ENCODE data around the gene PSG11. TPM values are rescaled to one million over a fixed set of nuclear protein-coding genes. Genes with fewer than 3 reads are reported as not detected.
"Not testable (repeated sequence)": the region's sequence is repeated elsewhere in the genome, so short reads cannot be mapped to it uniquely, and the experiment has no call there.

Gene PSG11
- not detected in 2 replicates for total RNA-seq (2014; rRNA removed; shearing (Covaris generic))

- DNase-seq (ENCODE audit: low spot score): not testable (repeated sequence)
Observed at GRCh38 chr19:43026369-43026768, at the start of gene PSG11. Gene PSG11, minus strand, starts transcription at chr19:43026469. Its CDS starts 97 bp downstream, at chr19:43026372.

DNA sequence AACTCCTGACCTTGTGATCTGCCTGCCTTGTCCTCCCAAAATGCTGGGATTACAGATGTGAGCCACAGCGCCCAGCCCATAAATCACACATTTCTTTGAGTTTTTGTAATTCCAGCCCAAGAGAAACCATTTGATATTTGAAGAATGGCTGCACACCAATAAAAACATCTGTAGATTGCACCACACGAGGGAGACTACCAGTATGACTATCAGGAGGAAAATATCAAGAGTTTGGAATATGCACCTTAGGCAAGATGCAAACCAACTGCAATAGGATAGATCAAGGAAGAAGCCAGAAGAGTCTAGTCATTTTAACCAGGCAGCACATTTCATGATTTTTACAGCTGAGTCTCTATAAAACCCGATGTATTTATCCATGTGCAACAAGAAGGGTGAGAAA, 36.1 kb upstream of the PSG11 start:
- not testable (repeated sequence) for DNase-seq (ENCODE audit: low spot score)

- not testable (repeated sequence) for DNase-seq (ENCODE audit: low spot score)
Observed at GRCh38 chr19:43061326-43061725, 35.1 kb upstream of the PSG11 start.

DNA sequence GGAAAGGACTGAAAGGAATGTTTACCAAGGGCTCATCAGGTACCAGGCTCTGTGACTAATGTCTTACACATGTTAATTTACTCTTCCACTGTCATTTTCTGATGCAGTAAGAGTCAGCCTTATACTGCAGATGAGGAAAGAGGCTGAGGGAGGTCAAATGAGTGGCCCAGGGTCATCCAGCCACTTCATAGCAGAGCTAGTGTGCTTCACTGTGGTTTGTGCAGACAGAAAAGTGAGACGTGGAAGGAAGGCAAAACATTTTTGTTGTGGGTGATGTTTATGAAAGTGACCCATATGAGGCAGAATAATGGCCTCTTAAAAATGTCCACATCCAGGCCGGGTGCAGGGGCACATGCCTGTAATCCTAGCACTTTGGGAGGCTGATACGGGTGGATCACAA, 34.0 kb upstream of the PSG11 start:
- DNase-seq (ENCODE audit: low spot score): not testable (repeated sequence)

DNA sequence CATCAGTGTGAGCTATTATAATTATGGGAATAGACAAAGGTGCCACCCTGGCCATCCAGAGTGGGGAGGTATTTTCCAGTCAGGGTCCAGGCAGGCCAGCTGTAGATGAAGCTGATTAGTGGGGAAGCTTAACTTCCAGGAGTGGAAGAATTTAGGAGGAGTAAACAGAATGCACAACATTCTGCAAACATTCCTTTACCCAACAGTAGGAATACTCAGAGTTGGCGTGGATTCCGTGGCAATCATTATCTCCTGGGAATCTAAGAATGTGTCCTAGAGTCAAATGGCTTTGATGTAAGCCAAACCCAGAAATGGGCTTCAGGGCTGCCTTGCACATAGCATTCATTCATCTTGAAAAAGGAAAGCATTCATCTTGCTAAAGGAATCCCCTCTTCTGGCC, 33.2 kb upstream of the PSG11 start:
- DNase-seq (ENCODE audit: low spot score): not testable (repeated sequence)

DNA sequence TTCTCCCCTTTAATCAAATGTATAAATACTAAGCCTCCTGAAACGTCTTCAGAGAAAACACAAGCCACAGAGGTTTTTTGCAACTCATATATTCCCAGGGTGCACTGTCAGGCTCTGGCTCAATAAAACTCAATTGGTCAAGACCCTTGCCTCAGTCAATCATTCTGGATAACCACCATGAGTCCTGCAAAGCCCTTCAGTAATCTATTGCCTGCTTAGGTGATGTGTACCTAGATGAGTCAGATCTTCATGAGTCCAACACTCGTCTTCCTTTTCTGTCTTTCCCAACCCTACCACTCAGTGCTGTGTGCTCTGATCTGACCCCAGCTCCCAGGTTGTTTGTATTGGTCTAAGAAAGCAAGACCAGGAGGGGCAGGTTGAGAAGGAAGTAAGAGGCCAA, 32.2 kb upstream of the PSG11 start:
- DNase-seq (ENCODE audit: low spot score): not testable (repeated sequence)

DNA sequence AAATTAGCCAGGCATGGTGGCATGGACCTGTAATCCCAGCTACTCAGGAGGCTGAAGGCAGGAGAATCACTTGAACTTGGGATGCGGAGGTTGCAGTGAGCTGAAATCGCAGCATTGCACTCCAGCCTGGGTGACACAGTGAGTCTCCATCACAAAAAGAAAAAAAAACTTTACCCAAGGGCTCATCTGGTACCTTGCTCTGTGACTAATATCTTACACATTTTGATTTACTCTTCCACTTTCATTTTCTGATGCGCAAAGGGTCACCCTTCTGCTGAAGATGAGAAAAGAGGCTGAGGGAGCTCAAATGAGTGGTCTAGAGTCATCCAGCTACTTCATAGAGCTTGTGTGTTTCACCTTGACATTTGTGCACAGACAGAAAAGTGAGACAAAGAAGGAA, 21.7 kb upstream of the PSG11 start:
- DNase-seq (ENCODE audit: low spot score): not testable (repeated sequence)

- not testable (repeated sequence) for DNase-seq (ENCODE audit: low spot score)
Observed at GRCh38 chr19:43046578-43046977, 20.3 kb upstream of the PSG11 start.

- not testable (repeated sequence) for DNase-seq (ENCODE audit: low spot score)
Observed at GRCh38 chr19:43043492-43044180, 17.4 kb upstream of the PSG11 start.

DNA sequence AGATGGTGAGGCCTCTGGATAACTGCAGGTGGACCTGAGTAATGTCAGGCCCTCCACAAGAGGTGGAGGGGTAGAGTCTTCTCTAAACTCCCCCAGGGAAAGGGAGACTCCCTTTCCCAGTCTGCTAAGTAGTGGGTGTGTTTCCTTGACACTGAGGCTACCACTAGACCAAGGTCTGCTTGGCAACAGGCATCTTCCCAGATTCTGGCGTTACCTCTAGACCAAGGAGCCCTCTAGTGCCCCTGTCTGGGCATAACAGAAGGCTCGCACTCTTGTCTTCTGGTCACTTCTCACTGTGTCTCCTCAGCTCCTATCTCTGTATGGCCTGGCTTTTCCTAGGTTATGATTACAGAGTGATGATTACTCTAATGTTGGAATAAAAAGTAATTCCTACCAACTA, 5.4 kb upstream of the PSG11 start:
- DNase-seq (ENCODE audit: low spot score): peak; percentile 33

GRCh38 chr19:43028866-43029265, 2.6 kb upstream of the PSG11 start:
- DNase-seq (ENCODE audit: low spot score): no peak

- not testable (repeated sequence) for DNase-seq (ENCODE audit: low spot score)
Observed at GRCh38 chr19:43027985-43028384, 1.7 kb upstream of the PSG11 start.

- not testable (repeated sequence) for DNase-seq (ENCODE audit: low spot score)
Observed at GRCh38 chr19:43027061-43027460, 792 bp upstream of the PSG11 start.

GRCh38 chr19:43022098-43022497, 4.2 kb downstream of the PSG11 start:
- DNase-seq (ENCODE audit: low spot score): peak; percentile 59

DNA sequence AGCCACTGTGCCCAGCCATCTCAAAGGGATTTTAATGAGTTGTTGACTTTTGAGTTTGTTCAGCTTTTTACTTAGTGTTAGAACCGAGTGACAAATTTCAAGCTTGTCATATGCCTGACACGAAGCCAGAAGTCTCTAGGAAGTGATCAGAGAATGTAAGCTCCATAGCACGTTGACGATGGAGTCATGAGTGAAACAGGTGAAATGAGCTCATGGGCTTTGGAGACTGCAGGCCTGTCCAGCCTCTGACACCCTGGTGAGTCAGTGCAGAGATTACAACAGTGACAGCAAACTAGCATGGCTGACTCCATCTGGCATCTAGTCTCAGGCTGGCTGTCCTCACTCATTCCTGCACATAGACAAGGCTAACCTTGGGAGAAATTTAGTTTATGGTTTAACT, 4.6 kb downstream of the PSG11 start:
- DNase-seq (ENCODE audit: low spot score): peak; percentile 70

- not testable (repeated sequence) for DNase-seq (ENCODE audit: low spot score)
Observed at GRCh38 chr19:43019588-43019987, 6.7 kb downstream of the PSG11 start.

DNA sequence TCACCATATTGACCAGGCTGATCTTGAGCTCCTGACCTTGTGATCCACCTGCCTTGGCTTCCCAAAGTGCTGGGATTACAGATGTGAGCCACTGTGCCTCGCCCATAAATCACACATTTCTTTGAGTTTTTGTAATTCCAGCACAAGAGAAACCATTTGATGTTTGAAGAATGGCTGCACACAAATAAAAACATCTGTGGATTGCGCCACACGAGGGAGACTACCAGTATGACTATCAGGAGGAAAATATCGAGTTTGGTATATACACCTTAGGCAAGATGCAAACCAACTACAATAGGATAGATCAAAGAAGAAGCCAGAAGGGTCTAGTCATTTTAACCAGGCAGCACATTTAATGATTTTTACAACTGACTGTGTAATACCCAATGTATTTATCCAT, 20.4 kb downstream of the PSG11 start:
- not testable (repeated sequence) for DNase-seq (ENCODE audit: low spot score)

- DNase-seq (ENCODE audit: low spot score): not testable (repeated sequence)
Observed at GRCh38 chr19:43004846-43005245, 21.4 kb downstream of the PSG11 start.

GRCh38 chr19:43003634-43004033, 22.6 kb downstream of the PSG11 start:
- DNase-seq (ENCODE audit: low spot score): not testable (repeated sequence)

GRCh38 chr19:43002948-43003347, 23.3 kb downstream of the PSG11 start:
- not testable (repeated sequence) for DNase-seq (ENCODE audit: low spot score)

GRCh38 chr19:42996161-42996560, 30.1 kb downstream of the PSG11 start:
- not testable (repeated sequence) for DNase-seq (ENCODE audit: low spot score)

DNA sequence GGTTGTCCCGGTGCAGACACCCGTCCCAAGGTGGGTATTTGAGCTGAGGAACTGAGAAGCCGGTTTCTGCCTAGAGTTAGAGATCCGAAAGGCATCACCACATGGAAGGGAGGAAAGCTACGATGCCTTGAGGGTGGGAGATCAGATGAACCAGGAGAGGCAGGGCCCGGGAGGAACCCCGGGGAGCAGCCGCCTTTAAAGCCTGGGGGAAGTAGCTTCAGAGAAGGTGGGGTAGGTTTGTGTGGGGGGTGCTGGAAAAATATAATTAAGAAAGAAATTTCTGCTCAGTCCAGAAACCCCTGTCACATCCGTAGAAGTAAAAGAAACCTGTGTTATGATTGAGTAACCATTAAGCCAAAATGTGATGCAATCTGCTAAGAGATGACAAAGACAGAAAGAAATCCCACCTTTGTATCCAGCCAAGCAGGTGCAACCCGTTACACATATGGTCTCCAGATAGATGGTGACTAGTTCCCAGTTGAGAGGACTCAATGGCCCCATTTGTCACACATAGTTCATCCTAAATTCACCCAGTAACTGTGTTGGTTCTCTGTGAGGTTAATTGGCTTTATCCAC, 34.2 kb downstream of the PSG11 start:
- DNase-seq (ENCODE audit: low spot score): not testable (repeated sequence)

GRCh38 chr19:42989851-42990250, 36.4 kb downstream of the PSG11 start:
- DNase-seq (ENCODE audit: low spot score): no peak
